SIG-M5 treated with dmso at 0.1 percent for 504 hours (cell line): ENCODE data around the gene CS.
A peak's percentile ranks its signal among the peaks of the same experiment; 100 is the strongest.

ENCODE experiments used
- DNase-seq: peaks from one replicate; lab custom pipeline; 2025; ENCODE audit not compliant: unreplicated experiment; lab: John Stamatoyannopoulos, UW

The CS gene

GRCh38 chr12:56221757-56222530 is 78.2 kb downstream of the CS start, which contains the start of gene RNF41:
Gene RNF41 (minus strand): TSS chr12:56221922. CDS start chr12:56214047, 7,875 bp downstream.
- DNase-seq, result peak; percentile 98
